Upper lobe of right lung (tissue), 1 donor: ENCODE data around the gene RAB40C. TPM values are rescaled to one million over a fixed set of nuclear protein-coding genes. Genes with fewer than 3 reads are reported as not detected.

ENCODE experiments used
- ATAC-seq: fragments of 200-7000 bp; cut with Tn5 transposase; one replicate; pipeline ENCODE4 v1.9.1; 2020; ENCODE audit warnings: mild to moderate bottlenecking, moderate library complexity
- DNase-seq: peaks from one replicate; pipeline ENCODE4 v3.0.0-alpha.2; 2020
- H3K27ac ChIP-seq: fragments of 200-600 bp; one replicate; pipeline ENCODE4 v1.8.0; 2022
- H3K27me3 ChIP-seq: fragments of 200-600 bp; one replicate; pipeline ENCODE4 v1.8.0; 2022; ENCODE audit warnings: mild to moderate bottlenecking
- H3K36me3 ChIP-seq: fragments of 200-600 bp; one replicate; pipeline ENCODE4 v1.8.0; 2022
- H3K4me1 ChIP-seq: fragments of 200-600 bp; one replicate; pipeline ENCODE4 v1.8.0; 2022
- H3K4me3 ChIP-seq: fragments of 200-600 bp; one replicate; pipeline ENCODE4 v1.8.0; 2022; ENCODE audit warnings: mild to moderate bottlenecking
- H3K9me3 ChIP-seq: fragments of 200-600 bp; one replicate; pipeline ENCODE4 v1.8.0; 2022
- CTCF ChIP-seq: fragments of 200-600 bp; IDR thresholded peaks from one replicate; pipeline ENCODE4 v1.8.0; 2022; ENCODE audit warnings: antibody characterized with exemption
- intact Hi-C: fragments of 100-400 bp; cut with DNase I; formaldehyde crosslinking; loops from one replicate; pipeline ENCODE4 v1.11.0; 2022
- total RNA-seq: library from RNA; stranded (reverse); fragmentation: NEBNext Ultra II Directional; extraction: Animal tissue kit (Norgen Biotek cat#: 25700); gene quantifications from one replicate; pipeline ENCODE4 v1.2.1, GENCODE V29; 2021
- donor health status: DM: no; HTN: yes; CAD: no; lungs with severe emphysema.

RAB40C gene
- total RNA-seq, 1 donor from 2014 or later: 47.6 TPM

- ATAC-seq: no peak
- Histone ChIP-seq H3K36me3 (peaks cover 3% of the 10 kb centered on the region), H3K27me3 (no peaks in the 10 kb centered on the region), H3K27ac (no peak overlapping the region), H3K9me3 (no peaks in the 10 kb centered on the region), H3K4me1 (peaks cover 23% of the 10 kb centered on the region), H3K4me3 (no peak overlapping the region)
- TF ChIP-seq CTCF: no peak
- no peak for DNase-seq
- intact Hi-C loops: no loop called here
Observed at GRCh38 chr16:634051-634670, 44.3 kb downstream of the RAB40C start.

GRCh38 chr16:634996-635395 lies 45.1 kb downstream of the RAB40C start:
- ATAC-seq: no peak
- H3K36me3 ChIP-seq: no peaks in the 10 kb centered on the region
- no peaks in the 10 kb centered on the region for H3K9me3 ChIP-seq
- no peaks in the 10 kb centered on the region for H3K27me3 ChIP-seq
- no peak for TF ChIP-seq CTCF
- H3K27ac ChIP-seq: no peak overlapping the region
- no peak for DNase-seq
- peaks cover 20% of the 10 kb centered on the region for H3K4me1 ChIP-seq
- peak overlapping the region; percentile 93 for H3K4me3 ChIP-seq
- intact Hi-C loops: no loop called here

GRCh38 chr16:635573-636205 lies 45.8 kb downstream of the RAB40C start:
- H3K27ac ChIP-seq: peak overlapping the region; percentile 93
- TF ChIP-seq CTCF: peak; percentile 19
- no peak for ATAC-seq
- no peaks in the 10 kb centered on the region for H3K36me3 ChIP-seq
- H3K27me3 ChIP-seq: no peaks in the 10 kb centered on the region
- H3K4me1 ChIP-seq: peaks cover 13% of the 10 kb centered on the region
- H3K4me3 ChIP-seq: peak overlapping the region; percentile 93
- no peak for DNase-seq
- H3K9me3 ChIP-seq: no peaks in the 10 kb centered on the region
- intact Hi-C loops: no loop called here

- Histone ChIP-seq H3K27me3 (no peaks in the 10 kb centered on the region), H3K36me3 (no peaks in the 10 kb centered on the region), H3K4me3 (peak within 1 kb of the TSS; percentile 93), H3K27ac (peak within 1 kb of the TSS; percentile 93), H3K4me1 (peaks cover 7% of the 10 kb centered on the region), H3K9me3 (no peaks in the 10 kb centered on the region)
- DNase-seq (peak; percentile 98), ATAC-seq (peak; percentile 88)
- intact Hi-C loops: no loop called here
- TF ChIP-seq CTCF: no peak
Observed at GRCh38 chr16:636206-637080, 46.6 kb downstream of the RAB40C start, which contains the start of gene METTL26. Gene METTL26, minus strand, starts transcription at chr16:636305. Its CDS starts 15 bp downstream, at chr16:636290.

GRCh38 chr16:637081-638018 lies 47.5 kb downstream of the RAB40C start:
- peak overlapping the region; percentile 93 for H3K27ac ChIP-seq
- H3K9me3 ChIP-seq: no peaks in the 10 kb centered on the region
- intact Hi-C loops: no loop called here
- ATAC-seq (peak; percentile 83), DNase-seq (peak; percentile 96)
- peaks cover 7% of the 10 kb centered on the region for H3K4me1 ChIP-seq
- TF ChIP-seq CTCF: no peak
- H3K36me3 ChIP-seq: no peaks in the 10 kb centered on the region
- H3K27me3 ChIP-seq: no peaks in the 10 kb centered on the region
- H3K4me3 ChIP-seq: peak overlapping the region; percentile 93
